Thyroid gland (tissue), 4 donors: ENCODE results near the gene C20orf204.

Experiments used
- POLR2A ChIP-seq, 2 donors: fragments of 450-650 bp; IDR thresholded peaks; one replicate each; pipeline ENCODE4 v1.6.1; 2017; ENCODE audit warnings: antibody characterized with exemption in 2 of 2, mild to moderate bottlenecking in 2 of 2, moderate library complexity in 1 of 2
- TF ChIP-seq, protein P1 (sequence below), 6 experiments: fragments of 200-600 bp in 3 of 6; fragments of 450-650 bp in 3 of 6; sonication (generic) in 3 of 6; IDR thresholded peaks; one replicate each; pipeline ENCODE4 v1.5.1; 2016 to 2019; ENCODE audit warnings: antibody characterized with exemption in 6 of 6, mild to moderate bottlenecking in 2 of 6, inconsistent platforms in 1 of 6, moderate library complexity in 1 of 6

GRCh38 chr20:64036346-64037198 is 590 bp downstream of the C20orf204 start:
- TF ChIP-seq POLR2A (IDR thresholded peaks at IDR 0.05): no peak
- TF ChIP-seq, protein P1, sequence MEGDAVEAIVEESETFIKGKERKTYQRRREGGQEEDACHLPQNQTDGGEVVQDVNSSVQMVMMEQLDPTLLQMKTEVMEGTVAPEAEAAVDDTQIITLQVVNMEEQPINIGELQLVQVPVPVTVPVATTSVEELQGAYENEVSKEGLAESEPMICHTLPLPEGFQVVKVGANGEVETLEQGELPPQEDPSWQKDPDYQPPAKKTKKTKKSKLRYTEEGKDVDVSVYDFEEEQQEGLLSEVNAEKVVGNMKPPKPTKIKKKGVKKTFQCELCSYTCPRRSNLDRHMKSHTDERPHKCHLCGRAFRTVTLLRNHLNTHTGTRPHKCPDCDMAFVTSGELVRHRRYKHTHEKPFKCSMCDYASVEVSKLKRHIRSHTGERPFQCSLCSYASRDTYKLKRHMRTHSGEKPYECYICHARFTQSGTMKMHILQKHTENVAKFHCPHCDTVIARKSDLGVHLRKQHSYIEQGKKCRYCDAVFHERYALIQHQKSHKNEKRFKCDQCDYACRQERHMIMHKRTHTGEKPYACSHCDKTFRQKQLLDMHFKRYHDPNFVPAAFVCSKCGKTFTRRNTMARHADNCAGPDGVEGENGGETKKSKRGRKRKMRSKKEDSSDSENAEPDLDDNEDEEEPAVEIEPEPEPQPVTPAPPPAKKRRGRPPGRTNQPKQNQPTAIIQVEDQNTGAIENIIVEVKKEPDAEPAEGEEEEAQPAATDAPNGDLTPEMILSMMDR (IDR thresholded peaks at IDR 0.05): no peak
